AG04450 (cell line): ENCODE results near the gene CA11. TPM values are rescaled to one million over a fixed set of nuclear protein-coding genes. Genes with fewer than 3 reads are reported as not detected.
"Not testable (repeated sequence)": the region's sequence is repeated elsewhere in the genome, so short reads cannot be mapped to it uniquely, and the experiment has no call there.

Experiments
- CTCF ChIA-PET: fragments of 300-600, 350-600 bp; formaldehyde crosslinking; extraction: SDS; loops from one replicate; lab custom pipeline; 2022; ENCODE audit warnings: antibody characterized with exemption, inconsistent platforms; lab: Charles Lee
- POLR2A ChIA-PET: fragments of 350-600 bp; formaldehyde crosslinking; extraction: SDS; loops from one replicate; lab custom pipeline; 2021; ENCODE audit warnings: antibody characterized with exemption, inconsistent platforms; lab: Yijun Ruan, JAX
- DNase-seq: peaks from one replicate; pipeline ENCODE4 v3.0.0-alpha.2; 2011; ENCODE audit warnings: low read depth, low spot score
- H3K27ac ChIP-seq: one replicate; pipeline ENCODE4 v1.5.1; 2012; ENCODE audit warnings: low read depth, low read length, control low read depth
- H3K27me3 ChIP-seq: one replicate; pipeline ENCODE4 v1.6.0; 2012; ENCODE audit warnings: low read length; ENCODE audit not compliant: control insufficient read depth, insufficient read depth
- H3K4me3 ChIP-seq: 2 replicates; pipeline ENCODE4 v1.5.1; 2011; ENCODE audit warnings: mild to moderate bottlenecking, low read depth, low read length, control low read depth
- H3K9me3 ChIP-seq: 2 replicates; pipeline ENCODE4 v1.5.1; 2012; ENCODE audit warnings: low read length; ENCODE audit not compliant: control insufficient read depth, insufficient read depth
- CTCF ChIP-seq: IDR thresholded peaks from 2 replicates; pipeline ENCODE4 v1.5.1; 2011; ENCODE audit warnings: low read depth, low read length, control low read depth, inconsistent platforms
- polyA plus RNA-seq: library from polyadenylated mRNA; depleted of rRNA; stranded (reverse); fragments of >200 nt; gene quantifications from 2 replicates; pipeline ENCODE4 v1.2.3, GENCODE V29; 2011

Gene CA11
- polyA plus RNA-seq, 1 experiment = 3.7 TPM

GRCh38 chr19:48686088-48686487 lies 40.1 kb upstream of the CA11 start:
- POLR2A ChIA-PET = interaction anchor here (0.6 to 0.7 kb wide), 2 partner anchors 12 to 40 kb away, joined by 5 read pairs; partner anchors contain the start of gene CA11
- Histone ChIP-seq H3K9me3 (no peaks in the 10 kb centered on the region), H3K27me3 (peaks cover 3% of the 10 kb centered on the region), H3K4me3 (no peak overlapping the region), H3K27ac (no peak overlapping the region)
- CTCF ChIA-PET = interaction anchor here (2.6 kb wide), 1 partner anchor 11 kb away, joined by 16 read pairs; no protein-coding TSS in a partner anchor
- no peak for TF ChIP-seq CTCF
- no peak for DNase-seq

DNA sequence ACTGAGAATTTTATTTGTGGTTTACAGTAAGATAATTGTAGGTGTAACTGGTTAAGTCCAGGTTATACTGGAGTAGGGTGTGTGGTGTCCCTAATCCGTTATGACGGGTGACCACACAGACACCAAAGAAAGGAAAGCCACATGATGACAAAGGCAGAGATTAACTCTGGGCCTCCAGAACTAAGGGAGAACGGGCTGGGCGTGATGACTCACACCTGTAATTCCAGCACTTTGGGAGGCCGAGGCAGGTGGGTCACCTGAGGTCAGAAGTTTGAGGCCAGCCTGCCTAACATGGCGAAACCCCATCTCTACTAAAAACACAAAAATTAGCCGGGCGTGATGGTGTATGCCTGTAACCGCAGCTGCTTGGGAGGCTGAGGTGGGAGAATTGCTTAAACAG lies 39.6 kb upstream of the CA11 start:
- no peak overlapping the region for H3K4me3 ChIP-seq
- DNase-seq = no peak
- ChIA-PET CTCF (interaction anchor here (2.6 kb wide), 1 partner anchor 10 kb away, joined by 16 read pairs; no protein-coding TSS in a partner anchor), POLR2A (no interaction called here)
- H3K27ac ChIP-seq = no peak overlapping the region
- H3K9me3 ChIP-seq = no peaks in the 10 kb centered on the region; the same call in 1 of the 2 replicates
- TF ChIP-seq CTCF = no peak
- H3K27me3 ChIP-seq = peaks cover 3% of the 10 kb centered on the region

DNA sequence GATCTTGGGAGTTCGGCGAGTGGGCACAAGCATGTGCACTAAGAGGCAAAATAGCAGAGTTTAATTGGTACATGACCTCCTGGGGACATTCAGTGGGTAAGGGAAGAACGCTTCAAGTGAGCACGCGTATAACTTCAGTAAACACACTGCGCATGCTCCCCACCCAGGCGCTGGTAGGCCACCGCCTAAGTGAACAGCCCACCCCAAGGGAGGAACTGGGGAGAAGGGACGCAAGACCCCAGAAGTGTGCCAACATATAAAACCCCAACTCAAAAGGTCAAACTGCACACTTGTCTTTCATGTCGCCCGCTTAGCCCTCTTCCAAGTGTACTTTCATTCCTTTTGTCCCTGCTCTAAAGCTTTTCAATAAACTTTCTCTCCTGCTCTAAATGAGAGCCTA lies 37.4 kb upstream of the CA11 start:
- no peak for DNase-seq
- Histone ChIP-seq H3K27ac (no peak overlapping the region), H3K9me3 (peaks cover 3% of the 10 kb centered on the region; the same call in 1 of the 2 replicates), H3K27me3 (peaks cover 3% of the 10 kb centered on the region), H3K4me3 (0 out of 2 replicates have a peak overlapping the region, but pooled peaks have one; percentile 20)
- no peak for TF ChIP-seq CTCF
- CTCF ChIA-PET = interaction anchor here (2.6 kb wide), 1 partner anchor 8 kb away, joined by 16 read pairs; no protein-coding TSS in a partner anchor
- POLR2A ChIA-PET = no interaction called here

GRCh38 chr19:48681127-48681470 lies 35.1 kb upstream of the CA11 start:
- ChIA-PET POLR2A (interaction anchor here (0.6 to 0.9 kb wide), 4 partner anchors 35 to 187 kb away, joined by 3 to 6 read pairs (median 4); no protein-coding TSS in a partner anchor), CTCF (no interaction called here)
- Histone ChIP-seq H3K4me3 (no peak overlapping the region), H3K27me3 (peaks cover 7% of the 10 kb centered on the region), H3K27ac (peak overlapping the region; percentile 68), H3K9me3 (peaks cover 3% of the 10 kb centered on the region; the same call in 1 of the 2 replicates)
- no peak for TF ChIP-seq CTCF
- peak; percentile 83 for DNase-seq

DNA sequence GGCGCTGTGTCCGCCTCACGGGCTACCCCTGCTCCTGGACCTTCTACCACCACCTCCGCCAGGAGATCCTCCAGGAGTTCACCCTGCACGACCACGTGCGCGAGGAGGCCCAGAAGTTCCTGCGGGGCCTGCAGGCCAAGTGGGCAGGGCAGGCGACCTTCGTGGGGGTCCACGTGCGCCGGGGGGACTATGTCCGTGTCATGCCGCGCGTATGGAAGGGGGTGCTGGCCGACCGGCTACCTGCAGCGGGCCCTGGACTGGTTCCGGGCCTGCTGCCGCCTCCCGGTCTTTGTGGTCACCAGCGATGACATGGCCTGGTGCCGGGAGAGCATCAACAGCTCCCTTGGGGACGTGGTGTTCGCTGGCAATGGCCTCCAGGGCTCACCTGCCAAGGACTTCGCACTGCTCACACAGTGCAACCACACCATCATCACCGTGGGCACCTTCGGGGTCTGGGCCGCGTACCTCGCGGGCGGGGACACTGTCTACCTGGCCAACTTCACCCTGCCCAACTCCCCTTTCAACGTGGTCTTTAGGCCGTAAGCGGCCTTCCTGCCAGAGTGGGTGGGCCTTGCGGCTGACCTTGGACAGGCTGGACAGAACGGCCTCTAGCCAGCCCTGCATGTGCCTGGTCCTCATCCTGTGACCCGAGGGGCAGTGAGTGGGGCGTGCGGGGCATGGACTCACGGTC lies 34.6 kb upstream of the CA11 start:
- POLR2A ChIA-PET = interaction anchor here (0.6 to 0.9 kb wide), 3 partner anchors 36 to 187 kb away, joined by 3 to 4 read pairs (median 3); no protein-coding TSS in a partner anchor
- CTCF ChIA-PET = no interaction called here
- peak overlapping the region; percentile 31 for H3K27ac ChIP-seq

GRCh38 chr19:48680006-48680405 lies 34.0 kb upstream of the CA11 start:
- H3K27me3 ChIP-seq, CTCF ChIA-PET, POLR2A ChIA-PET, DNase-seq, H3K4me3 ChIP-seq, H3K27ac ChIP-seq, H3K9me3 ChIP-seq: not testable (repeated sequence)

More for the DNA sequence above, 34.6 kb upstream of the CA11 start:
- TF ChIP-seq CTCF = no peak
- Histone ChIP-seq H3K4me3 (no peak overlapping the region), H3K27me3 (peaks cover 7% of the 10 kb centered on the region), H3K9me3 (peaks cover 3% of the 10 kb centered on the region; the same call in 1 of the 2 replicates)
- DNase-seq = no peak
